ENCODE measurements around the gene ERFE.
A peak's percentile ranks its signal among the peaks of the same experiment; 100 is the strongest.

The ERFE gene

GRCh38 chr2:238140040-238140439 lies 18.7 kb upstream of the ERFE start:
- DNase-seq, result no peak

- no peak for DNase-seq
Observed at GRCh38 chr2:238140721-238141540, 17.8 kb upstream of the ERFE start.

GRCh38 chr2:238141541-238142318 lies 17.0 kb upstream of the ERFE start:
- peak; percentile 50 for DNase-seq

- no peak for DNase-seq
Observed at GRCh38 chr2:238142382-238143205, 16.2 kb upstream of the ERFE start.

- DNase-seq, result peak; percentile 25
Observed at GRCh38 chr2:238143239-238143951, 15.4 kb upstream of the ERFE start.

- no peak for DNase-seq
Observed at GRCh38 chr2:238144262-238144661, 14.5 kb upstream of the ERFE start.

- no peak for DNase-seq
Observed at GRCh38 chr2:238145046-238145445, 13.7 kb upstream of the ERFE start.

GRCh38 chr2:238145851-238146250 lies 12.9 kb upstream of the ERFE start:
- DNase-seq, result no peak

- DNase-seq, result no peak
Observed at GRCh38 chr2:238146884-238147544, 11.8 kb upstream of the ERFE start.

GRCh38 chr2:238148981-238149380 lies 9.8 kb upstream of the ERFE start:
- no peak for DNase-seq

- no peak for DNase-seq
Observed at GRCh38 chr2:238149841-238150572, 8.8 kb upstream of the ERFE start.

GRCh38 chr2:238150686-238151085 lies 8.1 kb upstream of the ERFE start:
- no peak for DNase-seq

- no peak for DNase-seq
Observed at GRCh38 chr2:238151205-238151604, 7.6 kb upstream of the ERFE start.

- DNase-seq, result no peak
Observed at GRCh38 chr2:238151628-238152235, 7.0 kb upstream of the ERFE start.

- DNase-seq, result no peak
Observed at GRCh38 chr2:238152771-238153688, 5.7 kb upstream of the ERFE start.

GRCh38 chr2:238154570-238154969 lies 4.2 kb upstream of the ERFE start:
- no peak for DNase-seq

- no peak for DNase-seq
Observed at GRCh38 chr2:238155051-238155760, 3.6 kb upstream of the ERFE start.

GRCh38 chr2:238155761-238156694 lies 2.7 kb upstream of the ERFE start:
- DNase-seq, result no peak

Measured in suppressor macrophage treated with lipopolysaccharide for 4 hours (primary cell).